HG02759 (cell line): ENCODE data around the gene NLGN4X.
"Not testable (repeated sequence)": the region's sequence is repeated elsewhere in the genome, so short reads cannot be mapped to it uniquely, and the experiment has no call there.

Experiments
- ATAC-seq: cut with Tn5 transposase; IDR thresholded peaks from one replicate; pipeline ENCODE4 v1.9.1; 2021; ENCODE audit warnings: mild to moderate bottlenecking, moderate library complexity; ENCODE audit not compliant: unreplicated experiment

Gene NLGN4X

GRCh38 chrX:6015423-6015822 lies 213.2 kb downstream of the NLGN4X start:
- ATAC-seq, result no peak

GRCh38 chrX:6012357-6012756 lies 216.3 kb downstream of the NLGN4X start:
- ATAC-seq, result no peak

GRCh38 chrX:6005856-6006255 lies 222.8 kb downstream of the NLGN4X start:
- ATAC-seq, result no peak

GRCh38 chrX:6004529-6004928 lies 224.1 kb downstream of the NLGN4X start:
- ATAC-seq, result no peak

- no peak for ATAC-seq
Measured at GRCh38 chrX:6002056-6002455, 226.6 kb downstream of the NLGN4X start.

- no peak for ATAC-seq
Measured at GRCh38 chrX:5998901-5999300, 229.8 kb downstream of the NLGN4X start.

- no peak for ATAC-seq
Measured at GRCh38 chrX:5998456-5998855, 230.2 kb downstream of the NLGN4X start.

GRCh38 chrX:5991393-5991792 lies 237.3 kb downstream of the NLGN4X start:
- no peak for ATAC-seq

GRCh38 chrX:5979338-5979737 lies 249.3 kb downstream of the NLGN4X start:
- ATAC-seq, result no peak

GRCh38 chrX:5976332-5976731 lies 252.3 kb downstream of the NLGN4X start:
- ATAC-seq, result no peak

- ATAC-seq, result no peak
Measured at GRCh38 chrX:5971300-5971699, 257.4 kb downstream of the NLGN4X start.

- ATAC-seq, result no peak
Measured at GRCh38 chrX:5965406-5965805, 263.3 kb downstream of the NLGN4X start.

GRCh38 chrX:5959286-5959685 lies 269.4 kb downstream of the NLGN4X start:
- ATAC-seq, result no peak

GRCh38 chrX:5958523-5958922 lies 270.1 kb downstream of the NLGN4X start:
- no peak for ATAC-seq

- no peak for ATAC-seq
Measured at GRCh38 chrX:5957506-5957905, 271.2 kb downstream of the NLGN4X start.

GRCh38 chrX:5936438-5936837 lies 292.2 kb downstream of the NLGN4X start:
- no peak for ATAC-seq

GRCh38 chrX:5928224-5928623 lies 300.4 kb downstream of the NLGN4X start:
- no peak for ATAC-seq

GRCh38 chrX:5916945-5917344 lies 311.7 kb downstream of the NLGN4X start:
- ATAC-seq, result no peak

GRCh38 chrX:5915783-5916182 lies 312.9 kb downstream of the NLGN4X start:
- no peak for ATAC-seq

- no peak for ATAC-seq
Measured at GRCh38 chrX:5907207-5907606, 321.5 kb downstream of the NLGN4X start.

- ATAC-seq, result not testable (repeated sequence)
Measured at GRCh38 chrX:5903586-5904190, 325.0 kb downstream of the NLGN4X start.

- no peak for ATAC-seq
Measured at GRCh38 chrX:5898463-5898862, 330.2 kb downstream of the NLGN4X start.

GRCh38 chrX:5891378-5891777 lies 337.3 kb downstream of the NLGN4X start:
- ATAC-seq, result no peak
